Endothelial cell of umbilical vein (primary cell): ENCODE measurements around the gene IFIT5.

ENCODE experiments used
- EZH2 ChIP-seq: IDR thresholded peaks from 2 replicates; pipeline ENCODE4 v1.6.1; 2012; ENCODE audit warnings: borderline replicate concordance, low read depth, mild to moderate bottlenecking, moderate library complexity, low read length, inconsistent platforms; ENCODE audit not compliant: severe bottlenecking
- JUN ChIP-seq: IDR thresholded peaks from 2 replicates; pipeline ENCODE4 v1.6.1; 2011; ENCODE audit warnings: borderline replicate concordance, low read depth; ENCODE audit not compliant: insufficient read length, insufficient read depth
- MAX ChIP-seq: IDR thresholded peaks from 2 replicates; pipeline ENCODE4 v1.6.1; 2011; ENCODE audit not compliant: insufficient read depth, insufficient read length
- TF ChIP-seq, protein P1 (sequence below), 2 donors: IDR thresholded peaks; 1 replicate in 1 of 2; 2 replicates in 1 of 2; pipeline ENCODE4 v1.5.1; 2011; ENCODE audit warnings: low read length in 2 of 2, mild to moderate bottlenecking in 2 of 2, moderate library complexity in 2 of 2, control low read depth in 1 of 2, inconsistent platforms in 1 of 2, low read depth in 1 of 2; ENCODE audit not compliant: insufficient read depth in 1 of 2; ENCODE audit errors: extremely low read depth in 1 of 2

DNA sequence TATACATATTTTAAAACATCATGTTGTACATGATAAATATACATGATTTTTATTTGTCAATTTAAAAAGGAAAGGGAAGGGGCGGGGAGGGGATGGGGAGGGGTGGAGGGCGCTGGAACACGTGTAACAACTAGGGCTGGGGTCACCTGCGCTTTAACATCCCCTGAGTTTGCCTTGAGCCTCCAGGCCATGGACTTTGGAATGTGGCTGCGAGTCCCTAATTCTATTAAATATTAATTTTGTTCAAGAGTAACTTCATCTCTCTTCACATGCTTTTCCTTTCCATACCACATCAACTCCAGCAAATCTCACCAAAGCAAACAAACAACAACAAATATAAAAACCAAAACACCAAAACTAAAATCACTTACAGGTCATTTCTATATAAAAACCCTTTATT lies 10.6 kb downstream of the IFIT5 start:
- TF ChIP-seq, protein P1, sequence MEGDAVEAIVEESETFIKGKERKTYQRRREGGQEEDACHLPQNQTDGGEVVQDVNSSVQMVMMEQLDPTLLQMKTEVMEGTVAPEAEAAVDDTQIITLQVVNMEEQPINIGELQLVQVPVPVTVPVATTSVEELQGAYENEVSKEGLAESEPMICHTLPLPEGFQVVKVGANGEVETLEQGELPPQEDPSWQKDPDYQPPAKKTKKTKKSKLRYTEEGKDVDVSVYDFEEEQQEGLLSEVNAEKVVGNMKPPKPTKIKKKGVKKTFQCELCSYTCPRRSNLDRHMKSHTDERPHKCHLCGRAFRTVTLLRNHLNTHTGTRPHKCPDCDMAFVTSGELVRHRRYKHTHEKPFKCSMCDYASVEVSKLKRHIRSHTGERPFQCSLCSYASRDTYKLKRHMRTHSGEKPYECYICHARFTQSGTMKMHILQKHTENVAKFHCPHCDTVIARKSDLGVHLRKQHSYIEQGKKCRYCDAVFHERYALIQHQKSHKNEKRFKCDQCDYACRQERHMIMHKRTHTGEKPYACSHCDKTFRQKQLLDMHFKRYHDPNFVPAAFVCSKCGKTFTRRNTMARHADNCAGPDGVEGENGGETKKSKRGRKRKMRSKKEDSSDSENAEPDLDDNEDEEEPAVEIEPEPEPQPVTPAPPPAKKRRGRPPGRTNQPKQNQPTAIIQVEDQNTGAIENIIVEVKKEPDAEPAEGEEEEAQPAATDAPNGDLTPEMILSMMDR (IDR thresholded peaks at IDR 0.05; ENCODE audit: extremely low read depth in 1 of 2, insufficient read depth in 1 of 2, low read depth in 1 of 2, low read length in 2 of 2): no peak
- TF ChIP-seq EZH2 (no peak), JUN (no peak), MAX (no peak)
